ENCODE data around the gene EHF.

DNA sequence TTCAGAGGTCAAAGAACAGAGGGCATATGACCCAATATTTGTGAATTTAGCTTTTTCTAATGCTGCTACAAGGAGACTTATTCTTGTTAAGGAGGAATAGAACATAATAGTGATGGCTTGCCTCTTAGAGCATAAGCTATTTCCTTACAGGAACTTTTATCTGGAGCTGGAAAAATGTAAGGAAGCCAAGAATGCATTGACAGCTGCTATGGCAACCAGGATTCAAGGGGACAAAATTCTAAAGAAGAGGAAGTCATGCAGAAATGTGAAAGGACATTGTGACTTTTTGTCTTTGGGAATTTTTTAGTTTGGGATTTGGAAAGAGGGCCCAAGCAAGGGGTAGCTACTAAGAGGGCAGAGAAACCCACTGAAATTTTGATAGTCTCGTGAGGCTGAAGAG, 51.1 kb downstream of the EHF start:
- TF ChIP-seq, protein P1, sequence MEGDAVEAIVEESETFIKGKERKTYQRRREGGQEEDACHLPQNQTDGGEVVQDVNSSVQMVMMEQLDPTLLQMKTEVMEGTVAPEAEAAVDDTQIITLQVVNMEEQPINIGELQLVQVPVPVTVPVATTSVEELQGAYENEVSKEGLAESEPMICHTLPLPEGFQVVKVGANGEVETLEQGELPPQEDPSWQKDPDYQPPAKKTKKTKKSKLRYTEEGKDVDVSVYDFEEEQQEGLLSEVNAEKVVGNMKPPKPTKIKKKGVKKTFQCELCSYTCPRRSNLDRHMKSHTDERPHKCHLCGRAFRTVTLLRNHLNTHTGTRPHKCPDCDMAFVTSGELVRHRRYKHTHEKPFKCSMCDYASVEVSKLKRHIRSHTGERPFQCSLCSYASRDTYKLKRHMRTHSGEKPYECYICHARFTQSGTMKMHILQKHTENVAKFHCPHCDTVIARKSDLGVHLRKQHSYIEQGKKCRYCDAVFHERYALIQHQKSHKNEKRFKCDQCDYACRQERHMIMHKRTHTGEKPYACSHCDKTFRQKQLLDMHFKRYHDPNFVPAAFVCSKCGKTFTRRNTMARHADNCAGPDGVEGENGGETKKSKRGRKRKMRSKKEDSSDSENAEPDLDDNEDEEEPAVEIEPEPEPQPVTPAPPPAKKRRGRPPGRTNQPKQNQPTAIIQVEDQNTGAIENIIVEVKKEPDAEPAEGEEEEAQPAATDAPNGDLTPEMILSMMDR (IDR thresholded peaks at IDR 0.05; ENCODE audit: poor library complexity), result no peak
- TF ChIP-seq EZH2phosphoT487 (IDR thresholded peaks at IDR 0.05; ENCODE audit: low read depth, severe bottlenecking, unreplicated experiment) (no peak), EZH2 (IDR thresholded peaks at IDR 0.05; ENCODE audit: borderline replicate concordance) (no peak)

Data from hepatocyte (in vitro differentiated cells).